AG10803 (cell line): ENCODE results near the gene LSAMP.

ENCODE experiments used
- DNase-seq: peaks from one replicate; pipeline ENCODE4 v3.0.0; 2010; ENCODE audit warnings: low read depth
- H3K4me3 ChIP-seq: 2 replicates; pipeline ENCODE4 v1.5.1; 2011; ENCODE audit warnings: mild to moderate bottlenecking, low read length, control low read depth
- CTCF ChIP-seq: conservative IDR thresholded peaks from 2 replicates; pipeline ENCODE4 v1.5.1; 2011; ENCODE audit warnings: mild to moderate bottlenecking, low read length, control low read depth, inconsistent platforms

Gene LSAMP

GRCh38 chr3:116341381-116341780 lies 103.9 kb downstream of the LSAMP start:
- H3K4me3 ChIP-seq = no peak overlapping the region
- DNase-seq = no peak
- TF ChIP-seq CTCF = no peak

- no peak overlapping the region for H3K4me3 ChIP-seq
- TF ChIP-seq CTCF = no peak
- peak; percentile 44 for DNase-seq
Measured at GRCh38 chr3:116340680-116341216, 104.5 kb downstream of the LSAMP start.

GRCh38 chr3:116339441-116340028 lies 105.8 kb downstream of the LSAMP start:
- H3K4me3 ChIP-seq = no peak overlapping the region
- TF ChIP-seq CTCF = no peak
- DNase-seq = peak; percentile 82

GRCh38 chr3:116338713-116339112 lies 106.6 kb downstream of the LSAMP start:
- DNase-seq = no peak

GRCh38 chr3:116337229-116337628 lies 108.1 kb downstream of the LSAMP start:
- TF ChIP-seq CTCF = peak; percentile 34
- no peak for DNase-seq
- no peak overlapping the region for H3K4me3 ChIP-seq

More at GRCh38 chr3:116338713-116339112, 106.6 kb downstream of the LSAMP start:
- no peak overlapping the region for H3K4me3 ChIP-seq
- no peak for TF ChIP-seq CTCF

GRCh38 chr3:116331380-116331779 lies 113.9 kb downstream of the LSAMP start:
- no peak for TF ChIP-seq CTCF
- no peak overlapping the region for H3K4me3 ChIP-seq
- peak; percentile 4 for DNase-seq

GRCh38 chr3:116322750-116323375 lies 122.4 kb downstream of the LSAMP start:
- H3K4me3 ChIP-seq = no peak overlapping the region
- no peak for DNase-seq
- TF ChIP-seq CTCF = no peak
